Trophoblast cell (in vitro differentiated cells and primary cell): Measurements from ENCODE around the gene CCDC102A.

ENCODE experiments used
- DNase-seq, 2 donors: peaks; one replicate each; pipeline ENCODE4 v3.0.0-alpha.2; 2016
- H2AFZ ChIP-seq: 2 replicates; pipeline ENCODE4 v1.6.1; 2013; ENCODE audit warnings: low read length, moderate library complexity, mild to moderate bottlenecking; ENCODE audit not compliant: insufficient read depth, poor library complexity
- H2AK5ac ChIP-seq: 2 replicates; pipeline ENCODE4 v1.6.1; 2013; ENCODE audit warnings: mild to moderate bottlenecking, low read length
- H2BK120ac ChIP-seq: 2 replicates; pipeline ENCODE4 v1.6.1; 2013; ENCODE audit warnings: low read length, mild to moderate bottlenecking, moderate library complexity; ENCODE audit not compliant: insufficient read depth, poor library complexity
- H2BK12ac ChIP-seq: 2 replicates; pipeline ENCODE4 v1.6.1; 2013; ENCODE audit warnings: mild to moderate bottlenecking, low read length, moderate library complexity
- H2BK5ac ChIP-seq: 2 replicates; pipeline ENCODE4 v1.6.1; 2013; ENCODE audit warnings: low read length, low read depth, moderate library complexity, mild to moderate bottlenecking; ENCODE audit not compliant: poor library complexity
- H3K14ac ChIP-seq: 2 replicates; pipeline ENCODE4 v1.6.1; 2013; ENCODE audit warnings: mild to moderate bottlenecking, low read length
- H3K18ac ChIP-seq: 2 replicates; pipeline ENCODE4 v1.6.1; 2013; ENCODE audit warnings: mild to moderate bottlenecking, low read length
- H3K23ac ChIP-seq: 2 replicates; pipeline ENCODE4 v1.6.1; 2013; ENCODE audit warnings: low read length
- H3K27ac ChIP-seq: 2 replicates; pipeline ENCODE4 v1.5.1; 2013; ENCODE audit warnings: low read depth, mild to moderate bottlenecking, inconsistent platforms, low read length, moderate library complexity
- H3K27me3 ChIP-seq: 2 replicates; pipeline ENCODE4 v1.6.1; 2013; ENCODE audit warnings: inconsistent platforms, mild to moderate bottlenecking, low read length, moderate library complexity; ENCODE audit not compliant: insufficient read depth
- H3K36me3 ChIP-seq, 2 experiments: 1 replicate in 1 of 2; 2 replicates in 1 of 2; pipeline ENCODE4 v1.6.1; 2013; ENCODE audit warnings: low read length in 2 of 2, mild to moderate bottlenecking in 2 of 2, moderate library complexity in 1 of 2; ENCODE audit not compliant: insufficient read depth in 2 of 2, control insufficient read depth in 1 of 2
- H3K4ac ChIP-seq: 2 replicates; pipeline ENCODE4 v1.6.1; 2013; ENCODE audit warnings: low read depth, mild to moderate bottlenecking, low read length, moderate library complexity
- H3K4me1 ChIP-seq, 2 experiments: 1 replicate in 1 of 2; 2 replicates in 1 of 2; pipeline ENCODE4 v1.6.1; 2013; ENCODE audit warnings: low read length in 2 of 2, mild to moderate bottlenecking in 2 of 2, moderate library complexity in 1 of 2; ENCODE audit not compliant: insufficient read depth in 2 of 2, control insufficient read depth in 1 of 2
- H3K4me2 ChIP-seq: 2 replicates; pipeline ENCODE4 v1.6.1; 2013; ENCODE audit warnings: inconsistent platforms, mild to moderate bottlenecking, low read length, moderate library complexity
- H3K4me3 ChIP-seq: 2 replicates; pipeline ENCODE4 v1.5.1; 2013; ENCODE audit warnings: mild to moderate bottlenecking, low read depth, low read length, inconsistent platforms
- H3K79me1 ChIP-seq: one replicate; pipeline ENCODE4 v1.6.1; 2013; ENCODE audit warnings: low read length
- H3K79me2 ChIP-seq: 2 replicates; pipeline ENCODE4 v1.6.1; 2013; ENCODE audit warnings: low read length, mild to moderate bottlenecking; ENCODE audit not compliant: control insufficient read depth, insufficient read depth, poor library complexity
- H3K9ac ChIP-seq: 2 replicates; pipeline ENCODE4 v1.6.1; 2013; ENCODE audit warnings: mild to moderate bottlenecking, low read length
- H3K9me3 ChIP-seq: 2 replicates; pipeline ENCODE4 v1.6.1; 2013; ENCODE audit warnings: low read depth, mild to moderate bottlenecking, control low read depth, inconsistent platforms, low read length; ENCODE audit not compliant: insufficient read depth
- H4K12ac ChIP-seq: 2 replicates; pipeline ENCODE4 v1.6.1; 2013; ENCODE audit warnings: low read depth, mild to moderate bottlenecking, low read length, moderate library complexity
- H4K8ac ChIP-seq: 2 replicates; pipeline ENCODE4 v1.6.1; 2013; ENCODE audit warnings: low read depth, mild to moderate bottlenecking, low read length, moderate library complexity
- H4K91ac ChIP-seq: one replicate; pipeline ENCODE4 v1.6.1; 2013; ENCODE audit warnings: low read depth, mild to moderate bottlenecking, low read length, moderate library complexity
- WGBS: extraction: QIAGEN DNeasy Blood & Tissue Kit; methylation state at CpG from one replicate; pipeline ENCODE4 v1.1.7; 2013; ENCODE audit warnings: missing lambda C conversion rate; ENCODE audit not compliant: insufficient read length, insufficient coverage; ENCODE audit errors: extremely low coverage; 5-methylcytosine and 5-hydroxymethylcytosine counted together

Gene CCDC102A

GRCh38 chr16:57478396-57479204, 57.8 kb downstream of the CCDC102A start:
- Histone ChIP-seq H3K4me2 (peak overlapping the region; percentile 49), H2BK120ac (no peak overlapping the region), H3K79me1 (peaks cover 48% of the 10 kb centered on the region), H2BK12ac (peak overlapping the region; percentile 51), H3K4me3 (peak overlapping the region; percentile 38), H2AFZ (no peak overlapping the region), H4K91ac (peak overlapping the region; percentile 27), H3K18ac (peak overlapping the region; percentile 20), H3K27ac (peak overlapping the region; percentile 70), H2AK5ac (peak overlapping the region; percentile 4), H3K4me1 (peaks cover 68 to 72% of the 10 kb centered on the region in 2 experiments), H3K4ac (peak overlapping the region; percentile 89), H3K9me3 (peaks cover 3% of the 10 kb centered on the region), H3K79me2 (peaks cover 50% of the 10 kb centered on the region), H4K12ac (no peak overlapping the region), H4K8ac (peak overlapping the region; percentile 24), H3K9ac (peak overlapping the region; percentile 16), H3K27me3 (no peaks in the 10 kb centered on the region), H3K36me3 (peaks cover 80 to 91% of the 10 kb centered on the region in 2 experiments), H3K14ac (peak overlapping the region; percentile 26), H2BK5ac (peak overlapping the region; percentile 47), H3K23ac (no peak overlapping the region)
- 100% methylated on average over 4 of the region's 15 CpGs for WGBS
- DNase-seq: no peak

GRCh38 chr16:57477531-57478202, 58.7 kb downstream of the CCDC102A start:
- H2BK5ac ChIP-seq: peak overlapping the region; percentile 5
- H3K27ac ChIP-seq: peak overlapping the region; percentile 70
- peak overlapping the region; percentile 25 for H4K91ac ChIP-seq
- H2AK5ac ChIP-seq: no peak overlapping the region
- no peak overlapping the region for H3K14ac ChIP-seq
- peak overlapping the region; percentile 19 for H3K18ac ChIP-seq
- peak overlapping the region; percentile 25 for H3K4me3 ChIP-seq
- peak overlapping the region; percentile 20 for H3K4me2 ChIP-seq
- H3K27me3 ChIP-seq: no peaks in the 10 kb centered on the region
- H2BK120ac ChIP-seq: no peak overlapping the region
- no peak overlapping the region for H3K9ac ChIP-seq
- H3K4me1 ChIP-seq: peaks cover 61 to 66% of the 10 kb centered on the region in 2 experiments
- no CpG with 5 or more reads among the region's 9 CpGs for WGBS
- H3K9me3 ChIP-seq: peaks cover 3% of the 10 kb centered on the region
- peaks cover 41% of the 10 kb centered on the region for H3K79me2 ChIP-seq
- no peak overlapping the region for H4K12ac ChIP-seq
- DNase-seq: no peak
- peaks cover 42% of the 10 kb centered on the region for H3K79me1 ChIP-seq
- H2AFZ ChIP-seq: no peak overlapping the region
- peak overlapping the region; percentile 43 for H3K4ac ChIP-seq
- peaks cover 81 to 91% of the 10 kb centered on the region in 2 experiments for H3K36me3 ChIP-seq
- H4K8ac ChIP-seq: no peak overlapping the region
- no peak overlapping the region for H2BK12ac ChIP-seq
- no peak overlapping the region for H3K23ac ChIP-seq

- H4K8ac ChIP-seq: no peak overlapping the region
Measured at GRCh38 chr16:57476546-57477410, 59.6 kb downstream of the CCDC102A start.

More at GRCh38 chr16:57476546-57477410, 59.6 kb downstream of the CCDC102A start:
- peaks cover 3% of the 10 kb centered on the region for H3K9me3 ChIP-seq
- H3K27ac ChIP-seq: peak overlapping the region; percentile 70
- no peak overlapping the region for H4K91ac ChIP-seq
- no peak overlapping the region for H2BK5ac ChIP-seq
- H3K79me1 ChIP-seq: peaks cover 46% of the 10 kb centered on the region
- H3K14ac ChIP-seq: peak overlapping the region; percentile 20
- no peaks in the 10 kb centered on the region for H3K27me3 ChIP-seq
- no peak overlapping the region for H2AK5ac ChIP-seq
- no peak overlapping the region for H4K12ac ChIP-seq
- H2BK120ac ChIP-seq: no peak overlapping the region
- peak overlapping the region; percentile 14 for H3K4me2 ChIP-seq
- no peak overlapping the region for H2BK12ac ChIP-seq
- peak overlapping the region; percentile 44 for H3K18ac ChIP-seq
- H3K79me2 ChIP-seq: peaks cover 39% of the 10 kb centered on the region
- no peak overlapping the region for H3K4me3 ChIP-seq
- H3K9ac ChIP-seq: peak overlapping the region; percentile 14
- H3K23ac ChIP-seq: no peak overlapping the region
- no CpG with 5 or more reads among the region's 6 CpGs for WGBS
- DNase-seq: no peak
- H3K4ac ChIP-seq: peak overlapping the region; percentile 42
- no peak overlapping the region for H2AFZ ChIP-seq
- H3K4me1 ChIP-seq: peaks cover 61 to 65% of the 10 kb centered on the region in 2 experiments
- H3K36me3 ChIP-seq: peaks cover 87 to 96% of the 10 kb centered on the region in 2 experiments
